HG02610 (cell line): ENCODE results near the gene SV2C.

ENCODE experiments used
- ATAC-seq: cut with Tn5 transposase; IDR thresholded peaks from one replicate; pipeline ENCODE4 v1.9.1; 2021; ENCODE audit warnings: mild to moderate bottlenecking, moderate library complexity; ENCODE audit not compliant: unreplicated experiment

SV2C gene

GRCh38 chr5:76099286-76099702, 16.1 kb downstream of the SV2C start:
- ATAC-seq, result peak; percentile 76

- peak; percentile 73 for ATAC-seq
These were observed 16.6 kb downstream of the SV2C start for GRCh38 chr5:76099756-76100155.

- ATAC-seq, result no peak
These were observed 20.8 kb downstream of the SV2C start for GRCh38 chr5:76104027-76104426.

- no peak for ATAC-seq
These were observed 23.0 kb downstream of the SV2C start for GRCh38 chr5:76106149-76106548.

GRCh38 chr5:76111477-76112174, 28.4 kb downstream of the SV2C start:
- ATAC-seq, result no peak

- ATAC-seq, result no peak
These were observed 29.9 kb downstream of the SV2C start for GRCh38 chr5:76113103-76113502.

- ATAC-seq, result no peak
These were observed 31.1 kb downstream of the SV2C start for GRCh38 chr5:76114179-76114851.

- no peak for ATAC-seq
These were observed 42.2 kb downstream of the SV2C start for GRCh38 chr5:76125346-76125745.

GRCh38 chr5:76125888-76126287, 42.7 kb downstream of the SV2C start:
- no peak for ATAC-seq

GRCh38 chr5:76134003-76134402, 50.8 kb downstream of the SV2C start:
- no peak for ATAC-seq

GRCh38 chr5:76134646-76135045, 51.5 kb downstream of the SV2C start:
- ATAC-seq, result no peak

GRCh38 chr5:76137887-76138542, 54.8 kb downstream of the SV2C start:
- no peak for ATAC-seq

GRCh38 chr5:76143884-76144283, 60.7 kb downstream of the SV2C start:
- ATAC-seq, result no peak

- no peak for ATAC-seq
These were observed 61.5 kb downstream of the SV2C start for GRCh38 chr5:76144513-76145274.

- ATAC-seq, result no peak
These were observed 62.8 kb downstream of the SV2C start for GRCh38 chr5:76145945-76146344.

- ATAC-seq, result no peak
These were observed 66.5 kb downstream of the SV2C start for GRCh38 chr5:76149636-76150035.

- ATAC-seq, result no peak
These were observed 69.0 kb downstream of the SV2C start for GRCh38 chr5:76152161-76152560.

GRCh38 chr5:76152700-76153099, 69.5 kb downstream of the SV2C start:
- ATAC-seq, result no peak

- ATAC-seq, result no peak
These were observed 70.1 kb downstream of the SV2C start for GRCh38 chr5:76153271-76153670.

GRCh38 chr5:76154009-76154690, 71.0 kb downstream of the SV2C start:
- no peak for ATAC-seq

- no peak for ATAC-seq
These were observed 72.4 kb downstream of the SV2C start for GRCh38 chr5:76155536-76155935.
